ENCODE results near the gene SERPINB10. TPM values are rescaled to one million over a fixed set of nuclear protein-coding genes. Genes with fewer than 3 reads are reported as not detected.
A peak's percentile ranks its signal among the peaks of the same experiment; 100 is the strongest.

The SERPINB10 gene
- total RNA-seq, 1 experiment from 2014 or later, result not detected

DNA sequence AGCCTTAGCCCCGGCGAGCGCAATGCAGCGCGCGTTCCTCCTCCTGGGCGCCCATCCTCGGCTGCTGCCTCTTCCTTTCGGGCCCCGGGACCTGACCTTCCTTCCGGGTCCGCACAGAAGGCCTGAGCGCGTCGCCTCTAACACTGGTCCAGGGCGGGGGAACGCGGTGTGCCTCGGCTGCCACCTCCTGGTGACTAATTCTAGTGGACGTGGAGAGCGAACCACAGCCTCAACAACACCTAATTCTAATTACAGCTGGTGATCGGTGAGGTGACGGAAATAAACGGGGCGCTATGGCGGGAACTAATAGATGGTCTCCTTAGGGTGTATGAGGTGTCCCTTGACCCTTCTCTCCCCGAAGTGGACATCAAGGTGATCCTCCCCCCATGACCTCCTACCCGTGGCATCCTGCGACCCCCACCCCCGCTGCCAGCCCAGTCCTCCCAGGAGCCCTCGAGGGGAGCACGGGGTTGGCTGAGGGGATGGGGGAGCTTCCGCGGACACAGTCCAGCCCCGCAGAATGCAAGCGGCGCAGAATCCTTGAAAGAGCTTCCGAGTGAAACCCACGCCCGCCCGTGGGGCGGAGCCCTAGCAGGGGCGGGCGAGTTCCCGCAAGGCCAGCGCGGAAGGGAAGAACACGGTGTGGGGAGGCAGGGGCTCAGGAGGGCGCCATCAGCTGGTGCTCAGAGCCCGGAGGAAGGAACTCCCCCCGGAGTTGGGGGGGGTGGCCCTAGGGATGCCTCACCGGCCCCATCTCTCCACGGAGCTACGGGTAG is 28.6 kb downstream of the SERPINB10 start:
- H3K4me2 ChIP-seq (ENCODE audit: low read length), result peak overlapping the region; percentile 65
- H3K27ac ChIP-seq (ENCODE audit: low read depth, low read length), result no peak overlapping the region
- BruUV-seq (replicated peaks), result no TSS peak
- DNase-seq (ENCODE audit: low read depth, low spot score) (peak; percentile 64), ATAC-seq (peak; percentile 100)
- peak overlapping the region; percentile 22 to 37 for H3K4me3 ChIP-seq (replicated peaks in 1 of 2; ENCODE audit: low read depth in 1 of 2, low read length in 2 of 2)
- no peaks in the 10 kb centered on the region for H3K9me2 ChIP-seq (ENCODE audit: insufficient read depth)
- ChIA-PET POLR2A (interaction anchor here (1.1 kb wide), 2 partner anchors 9 to 34 kb away, joined by 3 read pairs; partner anchors contain the start of gene SERPINB8), RAD21 (ENCODE audit: low non-redundant PET in 1 of 2, low total read pairs in 2 of 2, uncharacterized antibody in 2 of 2, unreplicated experiment in 2 of 2) (interaction anchor here (0.6 to 1.4 kb wide), 4 partner anchors 9 to 418 kb away, joined by 3 to 5 read pairs (median 4); no protein-coding TSS in a partner anchor), CTCF (interaction anchor here (0.6 to 2.0 kb wide), 16 partner anchors 13 to 425 kb away, joined by 3 to 15 read pairs (median 4); partner anchors contain the start of genes SERPINB10 and SERPINB2)
- peak overlapping the region; percentile 97 for H2AFZ ChIP-seq (ENCODE audit: low read depth, low read length, poor library complexity, severe bottlenecking)
- H4K20me1 ChIP-seq (ENCODE audit: insufficient read depth), result no peaks in the 10 kb centered on the region
- H3K9me3 ChIP-seq (ENCODE audit: control insufficient read depth in 1 of 2, insufficient read depth in 1 of 2, low read depth in 1 of 2, low read length in 2 of 2), result no peaks in the 10 kb centered on the region
- intact Hi-C loops (cut with micrococcal nuclease), result loop anchor here (1.0 to 2.0 kb wide), 3 partner anchors 86 to 426 kb away; no protein-coding TSS in a partner anchor
- H3K27me3 ChIP-seq (ENCODE audit: insufficient read depth, low read length), result no peaks in the 10 kb centered on the region
- H3K4me1 ChIP-seq (ENCODE audit: control insufficient read depth in 1 of 2, insufficient read depth in 2 of 2, low read length in 2 of 2), result peaks cover 0 to 10% of the 10 kb centered on the region in 2 experiments; a peak in 1 of 4 replicates
- peak; percentile 31 for TF ChIP-seq YY1 (IDR thresholded peaks at IDR 0.05; ENCODE audit: extremely low read depth, insufficient replicate concordance, low read depth, low read length)
- TF ChIP-seq CTCF (IDR thresholded peaks at IDR 0.05 in 2 of 3, conservative IDR thresholded peaks at IDR 0.05 in 1 of 3; ENCODE audit: borderline replicate concordance in 1 of 3, insufficient read depth in 1 of 3, low read depth in 2 of 3, low read length in 2 of 3), result peak; percentile 63 to 78 (median 71); a peak in 5 of 6 replicates
- peak; percentile 71 for TF ChIP-seq ELF1 (IDR thresholded peaks at IDR 0.05; ENCODE audit: borderline replicate concordance, low read depth)
- no peak for TF ChIP-seq SIN3A (IDR thresholded peaks at IDR 0.05; ENCODE audit: low read depth)
- TF ChIP-seq POLR2AphosphoS5 (IDR thresholded peaks at IDR 0.05; ENCODE audit: low read depth, low read length), result 0 out of 2 replicates have a peak, but pooled peaks have one; percentile 25
- no peak for TF ChIP-seq ZNF274 (IDR thresholded peaks at IDR 0.05; ENCODE audit: low read depth, low read length)
- peak; percentile 31; the same call in 1 of the 2 replicates for TF ChIP-seq CBX3 (IDR thresholded peaks at IDR 0.05; ENCODE audit: low read depth)
- TF ChIP-seq RAD21 (IDR thresholded peaks at IDR 0.05; ENCODE audit: low read depth), result peak; percentile 73
- no peaks in the 10 kb centered on the region for H3K36me3 ChIP-seq (ENCODE audit: control insufficient read depth in 1 of 2, insufficient read depth in 2 of 2, low read length in 2 of 2)
- H3K9ac ChIP-seq (ENCODE audit: low read length), result no peak overlapping the region
- no peaks in the 10 kb centered on the region for H3K79me2 ChIP-seq (ENCODE audit: insufficient read depth, low read length)
